ENCODE data around the gene WNK1.
"Not testable (repeated sequence)": the region's sequence is repeated elsewhere in the genome, so short reads cannot be mapped to it uniquely, and the experiment has no call there.

Gene WNK1

DNA sequence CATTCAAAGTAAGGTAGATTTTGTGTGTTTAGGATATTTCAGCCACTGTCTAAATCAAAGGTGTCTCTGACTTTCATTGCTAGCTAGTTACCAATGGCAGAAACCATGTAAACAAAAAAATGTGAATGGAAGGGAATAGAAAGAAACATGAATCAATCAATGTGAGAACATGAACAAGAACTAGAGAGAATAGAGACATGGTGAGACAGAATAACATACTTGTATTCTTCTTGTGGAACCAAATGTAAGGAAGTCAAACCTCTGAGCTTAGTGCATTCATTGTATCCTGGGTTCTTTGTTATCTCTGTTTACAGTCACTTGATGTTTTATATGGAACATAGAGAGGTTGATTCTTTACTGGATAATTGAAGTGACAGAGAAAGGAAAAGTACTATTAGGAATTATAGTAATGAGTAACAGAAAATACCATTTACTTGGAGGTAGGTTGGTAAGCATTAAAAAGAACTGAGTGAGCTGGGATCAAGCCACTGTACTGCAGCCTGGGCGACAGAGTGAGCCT is 2.6 kb upstream of the WNK1 start:
- no peak for DNase-seq (ENCODE audit: low spot score)

DNA sequence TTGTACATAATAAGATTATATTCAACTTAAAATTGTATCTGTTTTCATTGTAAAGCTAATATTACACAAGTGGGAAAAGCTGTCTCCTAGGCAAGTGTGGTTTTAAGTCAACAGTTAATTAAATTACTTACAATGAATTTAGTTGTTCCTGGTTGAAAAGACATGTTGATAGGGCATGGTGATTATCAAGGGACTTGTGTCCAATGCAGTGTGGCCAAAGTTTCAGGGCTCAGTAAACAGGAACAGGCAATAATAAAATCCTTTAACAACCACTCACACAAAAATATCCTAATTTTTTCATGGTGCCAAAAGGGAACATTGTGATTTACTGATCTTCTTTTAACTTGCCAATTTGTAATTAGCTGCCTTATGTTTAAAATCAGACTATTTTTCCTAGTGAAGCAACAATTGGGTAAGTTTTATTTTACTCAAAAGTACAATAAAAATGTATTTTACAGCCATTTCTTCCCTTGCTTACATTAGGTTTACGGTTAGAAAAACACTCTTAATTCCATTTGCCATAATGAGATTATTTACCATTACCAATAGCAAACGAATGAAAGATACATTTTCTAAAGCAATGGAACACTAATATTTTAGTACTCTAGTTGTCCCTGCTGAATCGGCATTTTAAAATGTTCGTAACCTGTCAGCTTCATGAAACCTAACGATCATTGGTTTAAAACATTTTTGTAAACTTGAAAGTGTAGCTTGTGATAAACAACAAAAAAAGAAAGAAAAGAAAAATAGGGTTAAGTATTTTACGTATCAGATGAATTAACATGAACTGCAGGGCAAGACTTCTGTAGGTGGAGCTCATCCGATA is 1.8 kb upstream of the WNK1 start:
- no peak for DNase-seq (ENCODE audit: low spot score)

DNA sequence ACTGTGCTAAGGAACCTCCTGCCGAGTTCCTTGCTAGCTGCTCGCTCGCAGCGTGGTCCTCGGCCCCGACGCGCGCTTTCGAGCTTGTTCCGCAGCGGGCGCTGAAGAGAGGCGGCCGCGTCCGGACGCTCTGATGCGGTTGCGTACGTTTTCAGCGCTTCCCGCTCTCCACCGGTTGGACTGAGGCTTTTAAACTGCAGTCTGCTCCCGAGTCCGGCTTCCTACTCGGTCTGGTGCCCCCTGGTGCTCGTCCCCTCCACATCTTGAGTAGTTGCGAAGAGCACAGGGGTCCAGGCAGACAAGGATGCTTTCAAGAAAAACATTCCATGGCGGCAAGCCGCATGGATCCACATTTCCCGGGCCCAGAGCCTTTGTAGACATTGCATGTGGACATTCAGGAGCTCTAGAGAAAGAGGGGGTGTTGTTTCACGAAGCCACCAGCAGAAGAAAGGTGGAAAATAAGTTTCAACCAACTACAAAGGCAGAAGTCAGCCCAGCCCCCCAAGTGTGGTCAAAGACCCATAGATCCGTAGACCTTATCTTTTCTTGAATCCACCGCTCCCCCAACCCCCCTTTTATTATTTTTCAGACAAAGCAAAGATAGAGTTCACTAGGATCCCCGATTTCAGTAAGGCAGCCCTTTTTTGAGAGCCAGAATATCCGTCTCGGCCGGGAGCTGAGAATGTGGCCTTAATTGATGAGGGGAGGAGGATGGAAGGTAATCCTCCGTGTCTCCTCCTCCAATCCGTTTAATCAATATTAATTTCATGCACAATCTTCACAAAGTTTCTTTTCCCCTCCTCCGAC is 984 bp upstream of the WNK1 start:
- peak; percentile 84 for DNase-seq (ENCODE audit: low spot score)

DNA sequence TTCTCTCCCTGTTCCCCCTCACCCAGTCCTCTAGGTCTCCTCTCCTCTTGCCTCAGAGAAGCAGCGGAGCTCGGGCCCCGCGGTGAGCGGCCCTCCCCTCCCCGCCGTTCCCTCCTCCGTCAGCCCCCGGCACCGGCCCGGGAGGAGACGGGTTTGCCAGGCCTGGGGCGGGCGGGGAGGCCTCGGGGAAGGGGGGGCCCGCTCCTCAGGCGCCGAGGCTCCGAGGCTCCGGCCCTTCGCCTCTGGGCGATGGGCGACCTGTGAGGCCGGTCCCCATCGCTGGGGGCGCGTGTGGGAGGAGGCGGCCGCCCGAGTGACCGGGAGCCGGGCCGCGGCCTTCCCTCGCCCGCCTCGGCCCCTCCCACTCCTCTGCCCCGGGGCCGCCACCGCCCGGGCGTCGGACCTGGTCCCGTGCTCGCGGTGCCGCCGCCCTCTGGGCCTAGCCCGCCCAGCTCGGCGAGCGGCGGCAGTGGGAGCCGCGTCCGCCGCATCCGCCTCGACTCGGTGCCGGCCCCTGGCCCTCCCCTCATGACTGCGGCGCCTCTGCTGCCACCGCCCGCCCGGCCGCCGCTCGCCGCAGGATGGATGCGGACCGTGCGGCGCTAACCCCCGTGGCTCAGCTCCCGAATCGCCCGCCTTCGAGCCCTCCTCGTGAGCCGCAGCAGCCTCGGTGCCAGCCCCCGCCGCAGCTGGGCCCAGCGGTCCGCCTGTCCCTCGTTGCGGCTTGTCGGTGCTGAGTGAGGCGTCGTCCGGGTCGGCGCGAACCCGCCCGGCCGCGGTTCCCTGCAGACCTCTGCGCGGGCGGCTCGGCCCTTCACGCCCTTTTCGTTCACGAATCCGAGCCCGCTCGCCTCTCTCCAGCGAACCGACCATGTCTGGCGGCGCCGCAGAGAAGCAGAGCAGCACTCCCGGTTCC is 574 bp downstream of the WNK1 start:
- DNase-seq (ENCODE audit: low spot score): peak; percentile 68

DNA sequence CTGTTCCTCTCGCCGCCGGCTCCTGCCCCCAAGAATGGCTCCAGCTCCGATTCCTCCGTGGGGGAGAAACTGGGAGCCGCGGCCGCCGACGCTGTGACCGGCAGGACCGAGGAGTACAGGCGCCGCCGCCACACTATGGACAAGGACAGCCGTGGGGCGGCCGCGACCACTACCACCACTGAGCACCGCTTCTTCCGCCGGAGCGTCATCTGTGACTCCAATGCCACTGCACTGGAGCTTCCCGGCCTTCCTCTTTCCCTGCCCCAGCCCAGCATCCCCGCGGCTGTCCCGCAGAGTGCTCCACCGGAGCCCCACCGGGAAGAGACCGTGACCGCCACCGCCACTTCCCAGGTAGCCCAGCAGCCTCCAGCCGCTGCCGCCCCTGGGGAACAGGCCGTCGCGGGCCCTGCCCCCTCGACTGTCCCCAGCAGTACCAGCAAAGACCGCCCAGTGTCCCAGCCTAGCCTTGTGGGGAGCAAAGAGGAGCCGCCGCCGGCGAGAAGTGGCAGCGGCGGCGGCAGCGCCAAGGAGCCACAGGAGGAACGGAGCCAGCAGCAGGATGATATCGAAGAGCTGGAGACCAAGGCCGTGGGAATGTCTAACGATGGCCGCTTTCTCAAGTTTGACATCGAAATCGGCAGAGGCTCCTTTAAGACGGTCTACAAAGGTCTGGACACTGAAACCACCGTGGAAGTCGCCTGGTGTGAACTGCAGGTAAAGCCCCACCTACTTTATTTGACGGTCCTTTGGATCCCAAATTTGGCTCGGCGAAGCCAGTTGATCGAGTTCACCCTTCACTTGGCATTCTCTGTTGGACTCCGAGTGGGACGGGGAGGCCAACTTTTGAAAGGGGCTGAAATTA is 1.5 kb downstream of the WNK1 start:
- peak; percentile 57 for DNase-seq (ENCODE audit: low spot score)

DNA sequence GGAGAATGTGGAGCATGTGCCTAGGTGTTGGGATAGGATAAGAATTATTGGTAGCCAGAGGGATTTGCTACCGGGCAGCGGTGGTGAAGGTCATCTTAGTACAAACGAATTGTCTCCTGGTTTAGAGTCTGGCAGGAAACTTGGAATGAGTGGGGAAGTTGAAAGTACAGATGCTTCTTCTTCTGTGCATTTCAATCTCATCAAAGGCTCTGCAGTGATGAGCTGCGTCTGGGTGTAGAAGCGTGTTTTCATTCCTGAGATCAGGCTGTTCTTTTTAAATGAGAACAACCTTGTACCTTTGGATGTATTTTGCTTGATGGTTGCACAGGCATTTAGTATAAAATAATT is 2.1 kb downstream of the WNK1 start:
- DNase-seq (ENCODE audit: low spot score): no peak

DNA sequence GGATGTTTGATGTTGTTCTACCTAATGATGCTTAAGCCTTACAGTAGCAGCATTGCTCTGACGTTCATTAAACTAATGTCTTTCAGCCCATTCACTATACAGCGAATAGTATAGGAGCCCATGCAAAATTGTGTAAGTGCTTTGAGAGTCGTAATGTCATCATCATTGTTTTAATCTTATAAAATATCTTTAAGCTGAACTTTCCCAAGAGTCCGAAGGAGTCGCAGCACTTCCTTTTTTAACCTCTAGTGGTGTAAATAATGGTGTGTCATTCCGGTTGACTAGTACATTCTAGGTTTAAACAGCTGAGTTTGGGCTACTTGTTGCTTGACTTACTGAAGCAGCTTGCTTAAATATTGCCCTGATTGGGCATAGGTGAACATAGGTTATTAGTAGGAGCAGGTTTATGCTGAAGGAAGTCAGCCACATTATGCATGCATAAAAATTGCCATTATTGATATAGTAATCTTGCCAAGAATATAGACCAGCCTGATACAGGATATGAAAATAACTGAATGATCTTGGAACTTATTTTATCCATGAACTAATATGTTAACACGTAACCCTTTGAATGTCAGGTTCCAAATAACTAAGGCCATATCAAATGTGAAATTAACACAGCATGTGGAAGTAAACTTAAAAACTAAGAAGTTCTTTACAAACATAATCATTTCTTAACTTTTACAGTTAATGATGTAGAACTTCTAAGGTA is 2.6 kb downstream of the WNK1 start:
- DNase-seq (ENCODE audit: low spot score): peak; percentile 40

DNA sequence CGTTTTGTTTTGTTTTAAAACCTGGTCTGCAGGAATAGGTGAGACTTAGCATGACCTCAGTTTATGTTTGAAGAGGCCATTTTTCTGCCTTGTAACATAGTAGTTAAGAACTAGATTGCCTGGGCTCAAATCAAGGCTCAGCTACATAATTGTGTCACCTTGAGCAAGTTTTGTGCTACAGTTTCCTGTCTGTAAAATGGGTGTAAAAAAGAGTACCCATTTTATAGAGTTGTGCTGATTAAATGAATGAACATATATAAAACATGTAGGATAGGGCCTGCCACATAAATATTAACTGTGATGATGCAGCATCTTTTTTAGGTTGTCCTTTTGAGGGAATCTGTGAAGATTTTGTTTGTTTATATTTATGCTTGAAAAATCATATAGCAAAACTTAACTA is 7.2 kb downstream of the WNK1 start:
- DNase-seq (ENCODE audit: low spot score): no peak

DNA sequence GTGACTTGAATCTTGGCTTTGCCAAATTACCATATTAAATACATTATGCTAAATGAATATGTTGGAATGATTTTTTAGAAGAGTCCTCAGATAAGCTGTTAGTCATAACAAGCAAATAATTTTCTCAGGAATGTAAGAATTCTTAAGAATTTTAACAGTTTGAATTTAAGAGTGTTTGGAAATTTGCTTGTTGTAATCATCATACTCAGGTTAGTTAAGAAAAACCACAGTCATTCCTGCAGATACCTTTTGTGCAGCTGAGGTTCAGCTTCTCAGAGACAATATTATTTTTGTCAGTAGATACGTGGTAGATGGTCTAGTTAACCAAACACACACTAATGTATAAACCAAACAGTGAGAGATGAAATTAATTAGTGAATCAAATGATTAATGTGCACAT is 8.9 kb downstream of the WNK1 start:
- DNase-seq (ENCODE audit: low spot score): no peak

DNA sequence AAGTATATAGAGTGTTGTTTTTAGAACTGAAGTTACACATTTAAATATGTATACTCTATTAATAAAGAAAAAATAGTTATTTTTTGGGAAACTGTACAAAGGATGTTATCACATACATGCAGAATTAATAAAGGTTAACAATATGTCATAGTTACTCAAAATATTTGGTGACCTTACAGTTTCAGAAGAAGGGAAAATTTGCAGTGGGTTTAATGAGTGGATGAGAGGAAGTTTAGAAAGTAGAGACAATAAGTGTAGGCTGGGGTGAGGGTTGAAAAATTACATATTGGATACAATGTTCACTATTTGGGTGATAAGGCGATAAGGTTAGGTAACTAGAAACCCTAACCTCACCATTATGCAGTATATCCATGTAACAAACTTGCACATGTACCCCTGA is 13.5 kb downstream of the WNK1 start:
- no peak for DNase-seq (ENCODE audit: low spot score)

DNA sequence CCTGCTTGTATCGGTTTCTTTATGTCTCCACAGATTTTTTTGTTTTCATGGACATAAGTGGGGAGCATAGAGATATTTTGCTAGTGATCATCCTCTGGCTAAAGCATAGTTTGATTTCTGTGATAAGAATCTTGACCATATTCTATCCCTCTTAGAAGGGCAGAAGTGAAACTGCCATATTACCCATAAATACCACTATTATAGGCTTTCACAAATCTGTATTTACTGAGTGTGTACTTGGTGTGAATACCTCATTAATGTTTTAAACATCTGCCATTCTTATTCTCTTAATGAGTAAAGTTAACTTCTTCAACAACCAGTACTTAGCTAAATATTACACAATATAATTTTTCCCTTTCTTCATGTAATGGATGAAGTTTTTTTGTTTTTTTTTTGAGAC is 16.1 kb downstream of the WNK1 start:
- DNase-seq (ENCODE audit: low spot score): no peak

DNA sequence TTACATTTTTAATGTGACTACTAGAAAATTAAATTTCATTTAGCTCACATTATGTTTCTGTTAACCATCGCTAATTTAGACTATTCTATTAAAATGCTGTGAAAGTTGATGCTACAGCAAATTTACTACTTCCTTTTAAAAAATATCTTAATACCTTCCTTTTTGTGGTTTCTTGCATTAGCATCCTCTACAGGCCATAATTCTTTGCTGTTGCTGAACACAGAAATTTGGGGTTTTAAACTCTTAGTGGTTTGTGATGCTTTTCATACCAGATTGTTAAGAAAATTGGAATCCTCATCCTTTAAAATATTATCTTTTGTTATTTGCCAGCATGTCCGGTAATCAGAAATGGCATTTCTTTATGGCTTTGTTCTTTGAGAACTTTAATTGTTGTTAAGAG is 18.1 kb downstream of the WNK1 start:
- DNase-seq (ENCODE audit: low spot score): no peak

DNA sequence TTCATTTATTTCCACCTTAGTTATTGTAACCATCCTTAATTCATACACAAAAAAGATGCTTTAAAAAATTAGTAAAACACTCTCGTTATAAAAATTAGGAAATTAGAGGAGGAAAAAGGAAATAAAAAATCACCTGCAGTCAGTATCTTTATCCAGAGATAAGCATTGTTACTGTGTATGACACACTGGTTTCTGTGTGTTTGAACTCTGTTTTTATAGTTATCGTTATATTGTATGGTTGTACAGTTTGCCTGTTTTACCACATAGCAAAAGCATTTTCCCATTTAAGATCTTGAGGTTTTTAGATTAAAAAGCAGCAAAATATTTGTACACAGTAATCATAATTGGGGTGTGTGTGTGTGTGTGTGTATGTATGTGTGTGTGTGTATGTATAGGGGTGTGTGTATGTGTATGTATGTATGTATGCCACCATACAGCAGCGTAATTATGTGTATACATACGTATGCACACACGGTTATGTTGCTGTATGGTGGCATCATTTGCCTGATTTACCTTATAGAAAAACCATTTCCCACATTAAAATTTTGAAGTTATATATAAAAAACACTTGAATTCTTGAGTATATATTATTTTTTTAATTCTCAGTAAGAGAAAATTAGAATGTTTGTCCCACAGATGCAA is 19.8 kb downstream of the WNK1 start:
- DNase-seq (ENCODE audit: low spot score): no peak

DNA sequence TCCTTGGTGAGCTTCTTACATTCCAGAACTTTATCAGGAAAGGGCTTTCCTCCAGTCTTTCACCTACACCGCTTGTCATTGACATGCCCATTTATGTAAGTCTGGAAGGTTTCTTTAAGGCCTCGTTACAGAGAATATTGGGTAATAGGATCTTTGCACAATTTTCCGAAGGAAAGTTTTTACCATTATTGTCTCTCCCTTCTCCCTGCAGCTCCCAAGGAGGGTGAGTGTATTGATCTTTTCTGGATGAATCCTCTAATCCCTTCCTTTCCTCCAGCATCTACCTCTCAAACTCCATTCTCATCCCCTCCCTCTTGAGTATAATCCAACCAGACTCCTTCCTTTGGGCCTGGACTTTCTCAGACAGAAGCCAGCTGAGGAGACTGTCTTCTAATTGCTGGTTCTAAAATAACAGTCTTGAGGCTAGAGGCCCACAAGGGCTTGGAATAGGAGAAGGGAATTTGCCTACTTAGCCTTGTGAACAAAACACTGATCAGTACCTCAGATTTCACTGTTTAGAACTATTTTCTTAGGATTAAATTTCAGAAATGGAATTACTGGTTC is 21.8 kb downstream of the WNK1 start:
- peak; percentile 38 for DNase-seq (ENCODE audit: low spot score)

DNA sequence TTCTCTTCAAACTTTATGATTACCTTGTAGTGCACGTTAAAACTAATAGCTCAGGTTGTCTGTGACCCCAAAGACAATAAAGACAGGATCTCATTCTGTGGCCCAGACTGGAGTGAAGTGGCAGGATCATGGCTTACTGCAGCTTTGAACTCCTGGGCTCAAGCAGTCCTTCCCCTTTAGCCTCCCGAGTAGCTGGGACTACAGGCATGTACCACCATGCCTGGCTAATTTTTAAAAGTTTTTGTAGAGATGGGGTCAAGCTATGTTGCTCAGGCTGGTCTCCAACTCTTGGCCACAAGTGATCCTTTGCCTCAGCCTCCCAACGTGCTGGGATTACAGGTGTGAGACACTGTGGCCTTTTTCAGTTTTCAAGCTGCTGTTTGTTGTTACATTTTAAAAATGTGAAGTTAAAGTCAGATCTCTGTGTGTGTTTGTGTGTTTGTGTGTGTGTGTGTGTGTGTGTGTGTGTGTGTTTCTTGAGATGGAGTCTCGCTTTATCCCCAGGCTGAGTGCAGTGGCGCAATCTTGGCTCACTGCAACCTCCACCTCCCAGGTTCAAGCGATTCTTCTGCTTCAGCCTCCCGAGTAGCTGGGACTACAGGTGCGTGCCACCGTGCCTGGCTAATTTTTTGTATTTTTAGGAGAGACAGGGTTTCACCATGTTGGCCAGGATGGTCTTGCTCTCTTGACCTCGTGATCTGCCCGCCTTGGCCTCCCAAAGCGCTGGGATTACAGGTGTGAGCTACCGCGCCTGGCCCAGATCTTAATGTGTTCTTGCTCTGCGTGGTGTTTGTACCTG is 23.8 kb downstream of the WNK1 start:
- DNase-seq (ENCODE audit: low spot score): not testable (repeated sequence)

DNA sequence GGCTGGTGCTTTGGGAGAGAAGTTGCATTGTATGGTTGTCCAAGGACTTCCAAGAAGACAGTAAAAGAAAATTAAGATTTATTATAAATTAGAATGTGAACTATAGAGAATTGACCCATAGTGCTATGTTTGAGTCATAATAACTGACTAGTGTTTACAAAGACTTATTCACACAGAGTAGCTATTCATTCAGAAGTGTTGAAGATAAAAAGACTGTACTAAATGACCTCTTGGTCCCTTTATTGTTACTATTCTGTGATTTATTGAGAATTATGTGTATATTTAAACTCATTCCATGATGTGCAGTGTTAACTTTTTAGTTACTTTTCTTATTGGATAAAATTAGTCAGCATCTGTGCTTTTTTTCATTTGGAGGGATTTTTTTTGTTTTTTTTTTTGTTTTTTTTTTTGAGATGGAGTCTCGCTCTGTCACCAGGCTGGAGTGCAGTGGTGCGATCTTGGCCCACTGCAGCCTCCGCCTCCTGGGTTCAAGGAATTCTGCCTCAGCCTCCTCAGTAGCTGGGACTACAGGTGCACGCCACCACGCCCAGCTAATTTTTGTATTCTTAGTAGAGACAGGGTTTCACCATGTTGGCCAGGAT is 24.5 kb downstream of the WNK1 start:
- not testable (repeated sequence) for DNase-seq (ENCODE audit: low spot score)

DNA sequence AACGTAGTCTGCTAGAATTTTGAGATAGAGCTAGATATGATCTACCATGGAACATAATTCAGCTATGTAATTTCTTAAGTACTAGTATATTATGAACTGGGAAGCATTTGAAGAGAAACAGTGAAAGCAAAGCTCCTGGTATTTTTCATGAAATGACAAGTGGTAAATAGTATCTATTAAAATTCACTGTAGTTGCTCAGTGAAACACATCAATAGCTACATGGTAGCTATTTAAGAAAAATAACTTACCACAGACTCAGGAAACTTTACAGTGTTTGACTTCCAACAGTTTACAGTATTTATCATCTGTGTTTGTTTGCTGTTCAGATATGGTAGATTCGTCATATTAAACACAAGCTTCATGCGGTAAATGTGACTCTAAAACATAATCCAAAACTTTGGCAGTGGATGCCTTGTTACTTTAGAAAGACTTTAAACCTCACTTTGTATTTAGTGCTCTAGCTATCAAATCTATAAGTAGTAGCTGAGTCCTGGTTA is 25.2 kb downstream of the WNK1 start:
- DNase-seq (ENCODE audit: low spot score): no peak

DNA sequence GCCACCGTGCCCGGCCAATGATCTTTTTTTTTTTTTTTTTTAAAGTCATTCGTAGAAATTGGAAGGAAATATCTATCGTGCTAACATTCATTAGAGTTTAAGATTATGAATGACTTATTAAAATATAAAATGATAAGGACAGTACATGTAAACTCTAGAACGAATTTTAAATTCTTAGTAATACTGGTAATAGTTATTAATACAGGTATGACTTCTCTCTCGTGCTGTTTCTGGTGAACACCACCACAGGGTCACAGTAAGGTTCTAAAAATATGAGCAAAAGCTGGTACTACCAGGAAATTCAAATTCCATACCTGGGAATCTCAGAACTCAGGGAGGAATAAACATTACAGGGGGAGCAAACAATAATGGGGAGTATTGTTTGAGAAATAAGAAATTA is 26.2 kb downstream of the WNK1 start:
- no peak for DNase-seq (ENCODE audit: low spot score)
